HFFc6 (cell line): ENCODE data around the gene MAK. TPM values are rescaled to one million over a fixed set of nuclear protein-coding genes. Genes with fewer than 3 reads are reported as not detected.
A peak's percentile ranks its signal among the peaks of the same experiment; 100 is the strongest.
"Not testable (repeated sequence)": the region's sequence is repeated elsewhere in the genome, so short reads cannot be mapped to it uniquely, and the experiment has no call there.

Experiments used
- DNase-seq: peaks from one replicate; pipeline ENCODE4 v3.0.0-alpha.2; 2018
- H3K27ac Mint-ChIP-seq: 2 replicates; pipeline ENCODE4 v1.8.0; 2020; ENCODE audit warnings: mild to moderate bottlenecking, mixed read lengths
- H3K27me3 Mint-ChIP-seq: 2 replicates; pipeline ENCODE4 v1.8.0; 2021; ENCODE audit warnings: mild to moderate bottlenecking, moderate library complexity, mixed read lengths; ENCODE audit not compliant: insufficient read depth
- H3K36me3 Mint-ChIP-seq: 2 replicates; pipeline ENCODE4 v1.8.0; 2021; ENCODE audit warnings: low read depth, mixed read lengths
- H3K4me1 Mint-ChIP-seq: 2 replicates; pipeline ENCODE4 v1.8.0; 2020; ENCODE audit warnings: low read depth, mixed read lengths
- H3K4me3 Mint-ChIP-seq: 2 replicates; pipeline ENCODE4 v1.8.0; 2020; ENCODE audit warnings: mild to moderate bottlenecking, moderate library complexity, mixed read lengths
- H3K9me3 Mint-ChIP-seq: 2 replicates; pipeline ENCODE4 v1.8.0; 2020; ENCODE audit warnings: mild to moderate bottlenecking, mixed read lengths
- total RNA-seq, 6 experiments: library from RNA; stranded (reverse); fragmentation: NEBNext Ultra II Directional; extraction: Animal tissue kit (Norgen Biotek cat#: 25700); gene quantifications; 2 replicates in 1 of 6; 3 replicates in 5 of 6; pipeline ENCODE4 v1.2.3, GENCODE V29; 2021
- TF ChIP-seq, protein P1 (sequence below): fragments of 200-600 bp; sonication (generic); IDR thresholded peaks from 2 replicates; pipeline ENCODE4 v1.5.0; 2021; ENCODE audit warnings: antibody characterized with exemption, mild to moderate bottlenecking

MAK gene
- total RNA-seq, 6 experiments from 2014 or later = not detected

DNA sequence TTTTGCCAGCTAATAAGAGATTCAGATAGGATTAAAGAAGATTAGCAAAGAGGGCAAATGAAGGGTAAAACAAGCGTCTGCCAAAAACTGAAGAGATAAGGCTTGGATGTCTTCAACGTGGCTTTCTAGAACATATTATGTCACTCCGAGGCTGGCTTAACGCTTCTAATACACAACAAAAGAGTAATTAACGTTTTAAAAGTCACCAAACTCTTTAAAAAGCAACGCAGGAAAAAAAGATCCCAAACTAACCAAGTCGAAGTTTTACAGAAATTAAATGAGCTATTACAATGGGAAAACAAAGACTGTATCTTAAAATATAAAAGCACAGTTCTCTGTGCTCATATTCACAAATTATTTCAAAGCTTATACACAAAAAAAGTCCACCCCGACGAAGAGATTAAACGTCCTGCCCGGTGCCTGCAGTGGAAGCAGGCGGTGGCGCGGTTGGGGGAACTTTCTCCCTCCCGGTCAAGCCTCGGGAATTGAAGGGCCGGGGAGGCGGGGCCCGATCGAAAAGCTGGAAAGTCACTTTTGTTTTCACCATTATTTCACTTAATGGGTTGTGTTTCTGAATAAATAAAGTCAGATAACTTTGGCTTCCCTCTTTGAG lies 1.2 kb downstream of the MAK start:
- H3K4me3 Mint-ChIP-seq = peak overlapping the region; percentile 77
- H3K36me3 Mint-ChIP-seq = no peaks in the 10 kb centered on the region
- DNase-seq = no peak
- H3K27ac Mint-ChIP-seq = no peak overlapping the region
- no peaks in the 10 kb centered on the region for H3K9me3 Mint-ChIP-seq
- H3K4me1 Mint-ChIP-seq = peaks cover 10% of the 10 kb centered on the region
- H3K27me3 Mint-ChIP-seq = peaks cover 24% of the 10 kb centered on the region
- TF ChIP-seq, protein P1, sequence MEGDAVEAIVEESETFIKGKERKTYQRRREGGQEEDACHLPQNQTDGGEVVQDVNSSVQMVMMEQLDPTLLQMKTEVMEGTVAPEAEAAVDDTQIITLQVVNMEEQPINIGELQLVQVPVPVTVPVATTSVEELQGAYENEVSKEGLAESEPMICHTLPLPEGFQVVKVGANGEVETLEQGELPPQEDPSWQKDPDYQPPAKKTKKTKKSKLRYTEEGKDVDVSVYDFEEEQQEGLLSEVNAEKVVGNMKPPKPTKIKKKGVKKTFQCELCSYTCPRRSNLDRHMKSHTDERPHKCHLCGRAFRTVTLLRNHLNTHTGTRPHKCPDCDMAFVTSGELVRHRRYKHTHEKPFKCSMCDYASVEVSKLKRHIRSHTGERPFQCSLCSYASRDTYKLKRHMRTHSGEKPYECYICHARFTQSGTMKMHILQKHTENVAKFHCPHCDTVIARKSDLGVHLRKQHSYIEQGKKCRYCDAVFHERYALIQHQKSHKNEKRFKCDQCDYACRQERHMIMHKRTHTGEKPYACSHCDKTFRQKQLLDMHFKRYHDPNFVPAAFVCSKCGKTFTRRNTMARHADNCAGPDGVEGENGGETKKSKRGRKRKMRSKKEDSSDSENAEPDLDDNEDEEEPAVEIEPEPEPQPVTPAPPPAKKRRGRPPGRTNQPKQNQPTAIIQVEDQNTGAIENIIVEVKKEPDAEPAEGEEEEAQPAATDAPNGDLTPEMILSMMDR = no peak

DNA sequence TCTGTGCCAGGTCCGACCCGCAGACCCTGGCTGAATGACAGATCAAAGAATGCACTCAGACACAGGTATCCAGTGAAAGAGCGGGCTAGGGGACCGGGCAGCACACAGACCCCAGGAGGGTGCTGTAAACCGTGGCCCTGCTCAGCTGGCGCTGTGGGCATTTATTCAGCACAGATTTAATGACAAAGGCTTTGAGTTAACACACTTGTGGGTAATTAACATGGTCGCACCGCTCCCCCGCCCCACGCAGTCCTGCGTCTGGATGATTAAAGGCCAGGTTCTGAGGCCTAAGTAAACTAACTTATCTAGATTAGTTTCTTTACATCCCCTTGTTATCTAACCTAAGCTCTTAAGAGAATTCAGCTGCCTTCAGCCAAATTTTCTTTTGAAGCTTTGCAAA lies 3.5 kb downstream of the MAK start:
- DNase-seq = no peak
- Mint-ChIP-seq H3K27ac (no peak overlapping the region), H3K4me1 (peaks cover 10% of the 10 kb centered on the region), H3K27me3 (peaks cover 21% of the 10 kb centered on the region), H3K4me3 (no peak overlapping the region), H3K9me3 (no peaks in the 10 kb centered on the region), H3K36me3 (no peaks in the 10 kb centered on the region)
- TF ChIP-seq, protein P1 = no peak

DNA sequence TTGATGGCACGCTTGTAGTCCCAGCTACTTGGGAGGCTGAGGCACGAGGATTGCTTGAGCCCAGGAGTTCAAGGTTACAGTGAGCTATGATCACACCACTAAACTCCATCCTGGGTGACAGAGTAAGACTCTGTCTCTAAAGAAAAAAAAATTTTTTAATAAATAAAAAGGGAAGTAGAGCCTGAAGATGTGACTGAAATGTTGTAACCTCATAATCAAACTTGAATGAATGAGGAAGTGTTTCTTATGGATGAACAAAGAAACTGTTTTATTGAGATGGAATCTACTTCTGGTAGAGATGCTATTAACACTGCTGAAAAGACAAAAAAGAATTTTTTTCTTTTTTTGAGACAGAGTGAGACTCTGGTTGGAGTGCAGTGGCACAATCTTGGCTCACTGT lies 6.7 kb downstream of the MAK start:
- no peaks in the 10 kb centered on the region for H3K4me1 Mint-ChIP-seq
- H3K9me3 Mint-ChIP-seq = no peaks in the 10 kb centered on the region
- peaks cover 15% of the 10 kb centered on the region for H3K27me3 Mint-ChIP-seq
- no peak for DNase-seq
- TF ChIP-seq, protein P1 = no peak
- no peak overlapping the region for H3K27ac Mint-ChIP-seq
- H3K4me3 Mint-ChIP-seq = no peak overlapping the region
- no peaks in the 10 kb centered on the region for H3K36me3 Mint-ChIP-seq

DNA sequence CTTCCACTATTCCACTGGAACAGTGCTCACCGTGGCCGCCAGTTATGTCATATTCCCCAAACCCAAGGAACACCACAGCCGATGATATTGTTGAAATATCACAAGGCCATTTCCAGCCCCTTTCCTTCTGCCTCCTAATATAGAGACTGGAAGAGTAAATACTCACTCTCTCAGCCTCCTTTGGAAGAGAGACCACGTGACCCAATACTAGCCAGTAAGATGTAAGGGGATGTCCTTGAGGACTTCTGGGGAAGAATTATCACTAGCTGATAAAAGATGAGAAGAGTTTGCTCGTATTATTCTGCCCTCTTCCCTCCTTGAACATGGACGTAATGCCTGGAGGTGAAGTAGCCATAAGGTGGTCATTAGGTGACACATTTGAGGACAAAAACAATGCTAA lies 13.5 kb downstream of the MAK start:
- TF ChIP-seq, protein P1 = no peak
- H3K27ac Mint-ChIP-seq = no peak overlapping the region
- H3K36me3 Mint-ChIP-seq = no peaks in the 10 kb centered on the region
- H3K4me3 Mint-ChIP-seq = no peak overlapping the region
- no peaks in the 10 kb centered on the region for H3K4me1 Mint-ChIP-seq
- H3K27me3 Mint-ChIP-seq = no peaks in the 10 kb centered on the region
- DNase-seq = no peak
- no peaks in the 10 kb centered on the region for H3K9me3 Mint-ChIP-seq

DNA sequence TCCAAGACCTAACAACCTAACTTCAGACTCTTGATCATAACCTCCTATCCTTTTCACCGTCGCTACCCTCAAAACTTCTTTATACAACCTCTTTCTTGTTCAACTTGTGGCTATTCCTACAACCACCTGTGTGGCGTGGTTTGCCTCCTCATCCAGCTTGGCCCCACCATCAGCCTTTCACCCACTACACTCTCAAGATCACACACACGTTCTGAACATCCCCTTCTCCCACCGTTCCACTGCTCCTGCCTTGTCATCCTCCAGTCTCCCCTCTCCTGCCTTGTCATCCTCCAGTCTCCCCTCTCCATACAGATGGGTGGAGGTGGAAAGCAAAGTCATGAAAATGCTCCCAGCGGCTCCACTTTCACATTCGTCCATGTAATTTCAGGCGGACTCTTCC lies 14.0 kb downstream of the MAK start:
- no peak overlapping the region for H3K4me3 Mint-ChIP-seq
- H3K27ac Mint-ChIP-seq = no peak overlapping the region
- no peaks in the 10 kb centered on the region for H3K36me3 Mint-ChIP-seq
- H3K27me3 Mint-ChIP-seq = no peaks in the 10 kb centered on the region
- TF ChIP-seq, protein P1 = no peak
- H3K9me3 Mint-ChIP-seq = no peaks in the 10 kb centered on the region
- DNase-seq = no peak
- no peaks in the 10 kb centered on the region for H3K4me1 Mint-ChIP-seq

DNA sequence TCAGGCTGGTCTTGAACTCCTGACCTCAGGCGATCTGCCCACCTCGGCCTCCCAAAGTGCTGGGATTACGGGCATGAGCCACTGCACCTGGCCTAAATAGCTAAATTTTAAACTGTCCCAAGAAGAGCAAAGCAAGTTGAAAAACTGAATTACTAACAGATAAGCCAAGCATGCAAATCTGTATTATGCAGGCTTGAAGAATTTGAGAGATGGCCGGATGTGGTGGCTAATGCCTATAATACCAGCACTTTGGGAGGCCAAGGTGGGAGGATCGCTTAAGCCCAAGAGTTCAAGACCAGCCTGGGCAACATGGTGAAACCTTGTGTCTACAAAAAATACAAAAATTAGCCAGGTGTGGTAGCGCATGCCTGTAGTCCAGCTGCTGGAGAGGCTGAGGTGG lies 24.2 kb downstream of the MAK start:
- not testable (repeated sequence) for H3K9me3 Mint-ChIP-seq, DNase-seq, H3K27me3 Mint-ChIP-seq, H3K4me3 Mint-ChIP-seq, H3K36me3 Mint-ChIP-seq, H3K27ac Mint-ChIP-seq, H3K4me1 Mint-ChIP-seq
